GM12878 (cell line): ENCODE measurements around the gene TEKT2.

ENCODE experiments used
- PML ChIP-seq: IDR thresholded peaks from 2 replicates; pipeline ENCODE4 v1.6.1; 2012; ENCODE audit warnings: low read length, inconsistent platforms
- RAD21 ChIP-seq: IDR thresholded peaks from 2 replicates; pipeline ENCODE4 v1.6.1; 2011; ENCODE audit warnings: mild to moderate bottlenecking, low read depth, low read length, moderate library complexity; ENCODE audit not compliant: insufficient read depth
- SP1 ChIP-seq: IDR thresholded peaks from one replicate; pipeline ENCODE4 v1.6.1; 2011; ENCODE audit warnings: low read depth, low read length
- SPI1 ChIP-seq: IDR thresholded peaks from 2 replicates; pipeline ENCODE4 v1.6.1; 2011; ENCODE audit warnings: low read depth, mild to moderate bottlenecking, low read length, moderate library complexity, borderline replicate concordance; ENCODE audit not compliant: insufficient read depth
- ZNF274 ChIP-seq: IDR thresholded peaks from one replicate; pipeline ENCODE4 v1.8.0; 2011; ENCODE audit not compliant: insufficient read length, insufficient read depth
- ZZZ3 ChIP-seq: IDR thresholded peaks from 2 replicates; pipeline ENCODE4 v1.6.1; 2011; ENCODE audit warnings: low read depth; ENCODE audit not compliant: control insufficient read depth, insufficient read length
- TF ChIP-seq, protein P1 (sequence below), 3 experiments: IDR thresholded peaks in 2 of 3; conservative IDR thresholded peaks in 1 of 3; 2 replicates each; pipeline ENCODE4 v1.5.1; 2011; ENCODE audit warnings: low read depth in 3 of 3, low read length in 3 of 3, mild to moderate bottlenecking in 3 of 3, control low read depth in 2 of 3, moderate library complexity in 2 of 3, inconsistent platforms in 1 of 3, mixed read lengths in 1 of 3; ENCODE audit not compliant: control insufficient read depth in 2 of 3, insufficient read depth in 1 of 3; ENCODE audit errors: extremely low read depth in 1 of 3

- TF ChIP-seq, protein P1, sequence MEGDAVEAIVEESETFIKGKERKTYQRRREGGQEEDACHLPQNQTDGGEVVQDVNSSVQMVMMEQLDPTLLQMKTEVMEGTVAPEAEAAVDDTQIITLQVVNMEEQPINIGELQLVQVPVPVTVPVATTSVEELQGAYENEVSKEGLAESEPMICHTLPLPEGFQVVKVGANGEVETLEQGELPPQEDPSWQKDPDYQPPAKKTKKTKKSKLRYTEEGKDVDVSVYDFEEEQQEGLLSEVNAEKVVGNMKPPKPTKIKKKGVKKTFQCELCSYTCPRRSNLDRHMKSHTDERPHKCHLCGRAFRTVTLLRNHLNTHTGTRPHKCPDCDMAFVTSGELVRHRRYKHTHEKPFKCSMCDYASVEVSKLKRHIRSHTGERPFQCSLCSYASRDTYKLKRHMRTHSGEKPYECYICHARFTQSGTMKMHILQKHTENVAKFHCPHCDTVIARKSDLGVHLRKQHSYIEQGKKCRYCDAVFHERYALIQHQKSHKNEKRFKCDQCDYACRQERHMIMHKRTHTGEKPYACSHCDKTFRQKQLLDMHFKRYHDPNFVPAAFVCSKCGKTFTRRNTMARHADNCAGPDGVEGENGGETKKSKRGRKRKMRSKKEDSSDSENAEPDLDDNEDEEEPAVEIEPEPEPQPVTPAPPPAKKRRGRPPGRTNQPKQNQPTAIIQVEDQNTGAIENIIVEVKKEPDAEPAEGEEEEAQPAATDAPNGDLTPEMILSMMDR (IDR thresholded peaks at IDR 0.05 in 2 of 3, conservative IDR thresholded peaks at IDR 0.05 in 1 of 3; ENCODE audit: control insufficient read depth in 2 of 3, extremely low read depth in 1 of 3, insufficient read depth in 1 of 3, low read depth in 3 of 3, low read length in 3 of 3), result no peak
- TF ChIP-seq RAD21 (no peak), PML (no peak), ZNF274 (no peak), SPI1 (no peak), ZZZ3 (no peak), SP1 (no peak)
Measured at GRCh38 chr1:36134031-36134430, 50.1 kb downstream of the TEKT2 start.
